Coronary artery (tissue), 2 donors: ENCODE data around the gene EPHA5.

Experiments used
- DNase-seq: peaks from one replicate; pipeline ENCODE4 v3.0.0-alpha.2; 2017; ENCODE audit warnings: low spot score
- H3K27ac ChIP-seq, 2 donors: fragments of 200-600 bp; sonication (generic); one replicate each; pipeline ENCODE4 v1.5.1; 2016 to 2019
- H3K4me3 ChIP-seq: fragments of 200-600 bp; sonication (generic); 2 replicates; pipeline ENCODE4 v1.5.1; 2016; ENCODE audit warnings: mild to moderate bottlenecking, moderate library complexity
- CTCF ChIP-seq: fragments of 200-600 bp; sonication (generic); IDR thresholded peaks from one replicate; pipeline ENCODE4 v1.5.1; 2019; ENCODE audit warnings: antibody characterized with exemption

Gene EPHA5

GRCh38 chr4:65552057-65552456 is 118.2 kb downstream of the EPHA5 start:
- Histone ChIP-seq H3K4me3 (no peak overlapping the region), H3K27ac (no peak overlapping the region)
- no peak for DNase-seq
- no peak for TF ChIP-seq CTCF

- no peak for DNase-seq
- Histone ChIP-seq H3K27ac (no peak overlapping the region), H3K4me3 (no peak overlapping the region)
- TF ChIP-seq CTCF: no peak
Observed at GRCh38 chr4:65550500-65550899, 119.8 kb downstream of the EPHA5 start.

- DNase-seq: no peak
- H3K27ac ChIP-seq: no peak overlapping the region
- no peak overlapping the region for H3K4me3 ChIP-seq
- TF ChIP-seq CTCF: no peak
Observed at GRCh38 chr4:65546882-65547416, 123.3 kb downstream of the EPHA5 start.

- Histone ChIP-seq H3K27ac (no peak overlapping the region), H3K4me3 (no peak overlapping the region)
- no peak for DNase-seq
- TF ChIP-seq CTCF: no peak
Observed at GRCh38 chr4:65538571-65538970, 131.7 kb downstream of the EPHA5 start.

GRCh38 chr4:65535113-65535512 is 135.2 kb downstream of the EPHA5 start:
- DNase-seq: no peak
- no peak overlapping the region for H3K27ac ChIP-seq
- no peak overlapping the region for H3K4me3 ChIP-seq
- no peak for TF ChIP-seq CTCF

GRCh38 chr4:65521666-65522065 is 148.6 kb downstream of the EPHA5 start:
- no peak for DNase-seq
- no peak for TF ChIP-seq CTCF

GRCh38 chr4:65515646-65516045 is 154.6 kb downstream of the EPHA5 start:
- Histone ChIP-seq H3K27ac (no peak overlapping the region), H3K4me3 (no peak overlapping the region)
- DNase-seq: no peak
- no peak for TF ChIP-seq CTCF

More at GRCh38 chr4:65521666-65522065, 148.6 kb downstream of the EPHA5 start:
- Histone ChIP-seq H3K4me3 (no peak overlapping the region), H3K27ac (no peak overlapping the region)
